ENCODE results near the gene YKT6. TPM values are rescaled to one million over a fixed set of nuclear protein-coding genes. Genes with fewer than 3 reads are reported as not detected.

Gene YKT6
- total RNA-seq: 116 and 161 TPM in 2 replicates

GRCh38 chr7:44200699-44201461 lies at the start of gene YKT6:
YKT6 (plus strand) TSS chr7:44200978; CDS start chr7:44201136, 158 bp downstream.

GRCh38 chr7:44189286-44189992 lies 11.3 kb upstream of the YKT6 start, which contains the start of gene GCK:
GCK (minus strand) TSS chr7:44189439; CDS start chr7:44188953, 486 bp downstream.

Other genes starting within 250 kb of the YKT6 start
- gene SPDYE1, start 203.1 kb upstream of the YKT6 start, total RNA-seq: not detected in 2 replicates
- 130 and 189 TPM in 2 replicates for gene DBNL, start 156.3 kb upstream of the YKT6 start, total RNA-seq
- gene PGAM2, start 135.4 kb upstream of the YKT6 start, total RNA-seq: 0.44 TPM in 1 of 2 replicates, not detected in the other
- 10.7 and 19.9 TPM in 2 replicates for gene POLM, start 118.4 kb upstream of the YKT6 start, total RNA-seq
- 41.8 and 95.6 TPM in 2 replicates for gene AEBP1, start 96.6 kb upstream of the YKT6 start, total RNA-seq
- 77.3 and 144 TPM in 2 replicates for gene POLD2, start 77.4 kb upstream of the YKT6 start, total RNA-seq
- gene MYL7, start 59.6 kb upstream of the YKT6 start, total RNA-seq: 0.44 TPM in 1 of 2 replicates, not detected in the other
- 0.22 TPM in 1 of 2 replicates, not detected in the other for gene GCK, start 11.5 kb upstream of the YKT6 start, total RNA-seq
- gene CAMK2B, start 124.6 kb downstream of the YKT6 start, total RNA-seq: 0.22 and 0.43 TPM in 2 replicates

Measured in placental pericyte (primary cell).